GM12878 (cell line): ENCODE measurements around the gene SLC35G2. TPM values are rescaled to one million over a fixed set of nuclear protein-coding genes. Genes with fewer than 3 reads are reported as not detected.

Experiments used
- ATAC-seq: fragments of 200-7000 bp; cut with Tn5 transposase; 3 replicates; pipeline ENCODE4 v1.9.1; 2020; ENCODE audit warnings: mild to moderate bottlenecking, moderate library complexity
- BruUV-seq: library from RNA; stranded (reverse); fragments of 400-500 nt; replicated peaks from 2 replicates; lab custom pipeline; 2021; lab: Mats Ljungman, UMichigan
- CTCF ChIA-PET: fragments of 300-600 bp; sonication (Branson Sonifier 250); formaldehyde crosslinking; extraction: SDS; loops from one replicate; lab custom pipeline; 2021; ENCODE audit warnings: inconsistent platforms; lab: Yijun Ruan, JAX
- POLR2A ChIA-PET: fragments of 350-600 bp; formaldehyde crosslinking; extraction: SDS; loops from one replicate; lab custom pipeline; 2021; ENCODE audit warnings: inconsistent platforms; lab: Charles Lee
- RAD21 ChIA-PET: fragments of 300-600 bp; sonication (Branson Sonifier 250); formaldehyde crosslinking; loops from one replicate; lab custom pipeline; 2023; ENCODE audit warnings: antibody characterized with exemption; ENCODE audit not compliant: unreplicated experiment; lab: Charles Lee
- SMC1A ChIA-PET: fragments of 300-600 bp; sonication (Branson Sonifier 250); formaldehyde crosslinking; loops from one replicate; lab custom pipeline; 2023; ENCODE audit not compliant: unreplicated experiment, uncharacterized antibody; lab: Charles Lee
- DNase-seq: peaks from one replicate; pipeline ENCODE4 v3.0.0-alpha.2; 2011; ENCODE audit warnings: low read depth, low spot score
- FAIRE-seq: peaks from 3 replicates; lab custom pipeline; 2011; peaks lifted over from hg19 to GRCh38; lab: Jason Lieb, UNC
- H2AFZ ChIP-seq: 2 replicates; pipeline ENCODE4 v1.6.0; 2011; ENCODE audit warnings: low read depth, low read length, control low read depth; ENCODE audit not compliant: control insufficient read depth
- H3K27ac ChIP-seq: 2 replicates; pipeline ENCODE4 v1.5.1; 2011; ENCODE audit warnings: control low read depth; ENCODE audit not compliant: control insufficient read depth, insufficient read depth
- H3K27me3 ChIP-seq, 2 experiments: replicated peaks in 1 of 2; 2 replicates each; pipeline versions ENCODE4 v1.6.0 to v1.6.1; 2011; ENCODE audit warnings: low read length in 1 of 2; ENCODE audit not compliant: control insufficient read depth in 2 of 2, insufficient read depth in 2 of 2
- H3K36me3 ChIP-seq, 2 experiments: 2 replicates each; pipeline ENCODE4 v1.5.1; 2011; ENCODE audit warnings: low read length in 1 of 2; ENCODE audit not compliant: control insufficient read depth in 2 of 2, insufficient read depth in 2 of 2
- H3K4me1 ChIP-seq: 2 replicates; pipeline ENCODE4 v1.6.1; 2011; ENCODE audit warnings: mild to moderate bottlenecking, low read length, moderate library complexity, mixed read lengths; ENCODE audit not compliant: control insufficient read depth, insufficient read depth
- H3K4me2 ChIP-seq: 2 replicates; pipeline ENCODE4 v1.6.0; 2011; ENCODE audit warnings: control low read depth; ENCODE audit not compliant: control insufficient read depth, insufficient read depth
- H3K4me3 ChIP-seq: fragments of 200-600 bp; sonication (generic); 2 replicates; pipeline ENCODE4 v1.5.1; 2016
- H3K79me2 ChIP-seq: 2 replicates; pipeline ENCODE4 v1.6.0; 2011; ENCODE audit warnings: low read length; ENCODE audit not compliant: control insufficient read depth, insufficient read depth
- H3K9ac ChIP-seq: 2 replicates; pipeline ENCODE4 v1.8.0; 2011; ENCODE audit warnings: low read length, control low read depth, mixed read lengths; ENCODE audit not compliant: control insufficient read depth, insufficient read depth
- H3K9me3 ChIP-seq: replicated peaks from 3 replicates; pipeline ENCODE4 v1.5.1; 2011; ENCODE audit warnings: mild to moderate bottlenecking, low read length; ENCODE audit not compliant: control insufficient read depth, insufficient read depth
- H4K20me1 ChIP-seq: 2 replicates; pipeline ENCODE4 v1.6.0; 2011; ENCODE audit not compliant: control insufficient read depth, insufficient read depth
- GABPA ChIP-seq: IDR thresholded peaks from 2 replicates; pipeline ENCODE4 v1.6.1; 2014; ENCODE audit warnings: antibody characterized with exemption, low read depth, mild to moderate bottlenecking, inconsistent platforms
- GATAD2B ChIP-seq: fragments of 450-650 bp; conservative IDR thresholded peaks from 2 replicates; pipeline ENCODE4 v1.6.1; 2017; ENCODE audit warnings: low read depth, mild to moderate bottlenecking, moderate library complexity
- NBN ChIP-seq: fragments of 450-650 bp; IDR thresholded peaks from 2 replicates; pipeline ENCODE4 v1.6.1; 2016
- NR2C1 ChIP-seq: fragments of 450-650 bp; IDR thresholded peaks from 2 replicates; pipeline ENCODE4 v1.6.1; 2017; ENCODE audit warnings: antibody characterized with exemption, mild to moderate bottlenecking, moderate library complexity
- RUNX3 ChIP-seq: IDR thresholded peaks from 2 replicates; pipeline ENCODE4 v1.6.1; 2012; ENCODE audit warnings: low read length, inconsistent platforms
- WGBS: methylation state at CpG from one replicate; pipeline ENCODE4 v1.1.6; 2016; ENCODE audit warnings: low lambda C conversion rate; ENCODE audit not compliant: insufficient replicate concordance, insufficient coverage; ENCODE audit errors: missing lambda C conversion rate; 5-methylcytosine and 5-hydroxymethylcytosine counted together
- in situ Hi-C: fragments of 300-500 bp; cut with MboI; formaldehyde crosslinking; loops from 9 replicates; pipeline ENCODE4 v1.14.3; 2018; ENCODE audit warnings: mixed read lengths
- intact Hi-C: fragments of 100-400 bp; cut with micrococcal nuclease; formaldehyde crosslinking; loops from one replicate; pipeline ENCODE4 v1.14.2; 2022; ENCODE audit not compliant: unreplicated experiment
- polyA plus RNA-seq, 11 experiments: library from polyadenylated mRNA; depleted of rRNA in 4 of 11; unstranded in 6 of 11; stranded (reverse) in 5 of 11; fragments of >200 nt; fragmentation: Nextera tagmentation in 4 of 11; fragmentation: Illumina TruSeq in 1 of 11; extraction: Ambion mirVana in 4 of 11; extraction: Trizol in 1 of 11; gene quantifications; 1 replicate in 1 of 11; 2 replicates in 10 of 11; pipeline versions ENCODE4 v1.2.1 to v1.2.3, GENCODE V29; 2011 to 2016; ENCODE audit warnings: inconsistent platforms in 2 of 11, missing spikeins in 2 of 11, low read depth in 1 of 11
- total RNA-seq, 4 experiments: library from RNA; depleted of rRNA in 3 of 4; stranded (reverse); fragments of >200 nt in 3 of 4; fragmentation: Illumina TruSeq in 1 of 4; extraction: Trizol in 1 of 4; gene quantifications; 2 replicates each; pipeline versions ENCODE4 v1.2.1 to v1.2.3, GENCODE V29; 2013 to 2021
- TF ChIP-seq, protein P1 (sequence below): fragments of 450-650 bp; IDR thresholded peaks from 2 replicates; pipeline ENCODE4 v1.6.1; 2017; ENCODE audit warnings: low read depth, mild to moderate bottlenecking, moderate library complexity
- TF ChIP-seq, protein P2 (sequence below): IDR thresholded peaks from 2 replicates; pipeline ENCODE4 v1.6.1; 2011; ENCODE audit warnings: low read depth, low read length, improper control_type of control experiment, borderline replicate concordance

The SLC35G2 gene
- total and polyA plus RNA-seq, 10 of the 15 experiments (the other 5 are each of a cell fraction or from before 2014, with no cell fraction given), result 0.11 to 1.9 (median 0.27) TPM

DNA sequence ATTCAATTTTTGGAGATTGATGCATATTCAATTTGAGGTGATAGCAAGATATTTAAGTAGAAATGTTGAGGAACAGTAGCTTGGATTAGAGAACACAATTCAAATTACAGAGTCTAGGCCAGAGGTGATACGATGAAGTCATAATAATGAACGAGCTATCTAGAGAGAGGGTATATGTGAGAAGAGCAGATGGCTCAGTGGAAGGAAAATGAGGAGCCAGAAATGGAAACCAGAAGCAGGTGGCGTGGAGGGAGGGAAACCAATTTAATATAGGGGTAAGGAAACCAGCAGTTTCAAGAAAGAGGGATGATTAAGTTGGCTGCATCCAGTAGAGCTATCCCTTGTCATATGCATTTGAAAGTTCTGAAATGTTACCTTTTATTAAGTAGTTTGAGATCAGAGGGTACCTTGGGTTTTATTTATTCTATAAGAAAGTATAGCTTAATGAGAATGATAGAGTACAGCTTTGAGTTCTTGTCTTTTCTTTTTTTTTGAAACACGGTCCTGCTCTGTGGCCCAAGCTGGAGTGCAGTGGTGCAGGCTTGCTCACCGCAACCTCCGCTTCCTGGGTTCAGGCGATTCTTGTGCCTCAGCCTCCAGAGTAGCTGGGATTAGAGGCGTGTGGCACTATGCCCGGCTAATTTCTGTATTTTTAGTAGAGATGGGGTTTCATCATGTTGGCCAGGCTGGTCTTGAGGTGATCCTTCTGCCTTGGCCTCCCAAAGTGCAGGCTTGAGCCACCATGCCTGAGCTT lies 65.2 kb downstream of the SLC35G2 start (continued):
- TF ChIP-seq, protein P1, sequence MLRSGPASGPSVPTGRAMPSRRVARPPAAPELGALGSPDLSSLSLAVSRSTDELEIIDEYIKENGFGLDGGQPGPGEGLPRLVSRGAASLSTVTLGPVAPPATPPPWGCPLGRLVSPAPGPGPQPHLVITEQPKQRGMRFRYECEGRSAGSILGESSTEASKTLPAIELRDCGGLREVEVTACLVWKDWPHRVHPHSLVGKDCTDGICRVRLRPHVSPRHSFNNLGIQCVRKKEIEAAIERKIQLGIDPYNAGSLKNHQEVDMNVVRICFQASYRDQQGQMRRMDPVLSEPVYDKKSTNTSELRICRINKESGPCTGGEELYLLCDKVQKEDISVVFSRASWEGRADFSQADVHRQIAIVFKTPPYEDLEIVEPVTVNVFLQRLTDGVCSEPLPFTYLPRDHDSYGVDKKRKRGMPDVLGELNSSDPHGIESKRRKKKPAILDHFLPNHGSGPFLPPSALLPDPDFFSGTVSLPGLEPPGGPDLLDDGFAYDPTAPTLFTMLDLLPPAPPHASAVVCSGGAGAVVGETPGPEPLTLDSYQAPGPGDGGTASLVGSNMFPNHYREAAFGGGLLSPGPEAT, result no peak

DNA sequence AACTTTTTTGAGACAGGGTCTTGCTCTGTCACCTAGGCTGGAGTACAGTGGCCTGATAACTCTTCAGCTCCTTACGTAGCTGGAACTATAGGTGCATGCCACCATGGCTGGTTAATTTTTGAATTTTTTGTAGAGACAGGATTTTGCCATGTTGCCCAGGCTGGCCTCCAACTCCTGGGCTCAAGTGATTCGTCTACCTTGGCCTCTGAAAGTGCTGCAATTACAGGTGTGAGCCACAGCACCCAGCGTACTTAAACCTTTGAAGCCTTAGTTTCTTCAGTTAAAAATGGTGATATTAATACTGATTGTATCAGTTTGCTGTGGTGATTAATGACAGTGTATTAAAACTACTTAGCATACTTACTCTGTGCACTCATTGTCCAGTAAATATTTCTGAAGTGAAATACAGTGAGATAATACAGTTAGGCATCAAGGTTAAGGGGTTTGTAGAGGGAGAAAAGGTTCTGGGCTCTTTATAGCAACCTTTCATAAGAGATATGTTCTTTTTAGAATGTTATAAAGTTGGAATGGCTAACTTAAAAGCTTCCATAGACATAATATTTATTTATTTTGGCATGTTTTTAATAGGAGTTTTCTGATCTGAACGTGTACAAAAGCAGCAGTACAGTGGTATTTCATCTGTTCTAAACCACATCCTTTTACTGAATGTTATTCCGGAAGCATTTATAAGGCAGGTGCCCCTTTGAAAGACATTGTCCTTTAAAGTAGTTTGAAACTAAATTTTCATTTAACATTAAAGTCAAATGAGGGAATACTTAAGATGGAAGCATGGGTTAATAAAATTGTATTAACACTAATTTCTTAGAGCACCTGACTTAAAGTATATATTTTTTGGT lies 66.7 kb downstream of the SLC35G2 start:
- WGBS, result 54% methylated on average over 5 of the region's 5 CpGs
- POLR2A ChIA-PET, result interaction anchor here (1.0 kb wide), 1 partner anchor 13 kb away, joined by 4 read pairs; no protein-coding TSS in a partner anchor
- H3K4me2 ChIP-seq, result peak overlapping the region; percentile 40
- no peaks in the 10 kb centered on the region for H3K27me3 ChIP-seq
- H4K20me1 ChIP-seq, result no peaks in the 10 kb centered on the region
- peak overlapping the region; percentile 65; the same call in 1 of the 2 replicates for H3K27ac ChIP-seq
- TF ChIP-seq GATAD2B, result no peak
- peak; percentile 73 for TF ChIP-seq GABPA
- TF ChIP-seq NR2C1, result peak; percentile 63
- peak; percentile 78 for TF ChIP-seq RUNX3
- TF ChIP-seq NBN, result no peak
- TF ChIP-seq, protein P2, sequence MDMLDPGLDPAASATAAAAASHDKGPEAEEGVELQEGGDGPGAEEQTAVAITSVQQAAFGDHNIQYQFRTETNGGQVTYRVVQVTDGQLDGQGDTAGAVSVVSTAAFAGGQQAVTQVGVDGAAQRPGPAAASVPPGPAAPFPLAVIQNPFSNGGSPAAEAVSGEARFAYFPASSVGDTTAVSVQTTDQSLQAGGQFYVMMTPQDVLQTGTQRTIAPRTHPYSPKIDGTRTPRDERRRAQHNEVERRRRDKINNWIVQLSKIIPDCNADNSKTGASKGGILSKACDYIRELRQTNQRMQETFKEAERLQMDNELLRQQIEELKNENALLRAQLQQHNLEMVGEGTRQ, result no peak
- in situ Hi-C loops, result no loop called here
- no TSS peak for BruUV-seq
- H2AFZ ChIP-seq, result no peak overlapping the region
- no peaks in the 10 kb centered on the region; a peak in 3 of 4 replicates for H3K36me3 ChIP-seq
- FAIRE-seq (no peak), ATAC-seq (peak; percentile 74), DNase-seq (no peak)
- H3K4me3 ChIP-seq, result no peak overlapping the region
- 0 out of 2 replicates have a peak overlapping the region, but pooled peaks have one; percentile 8 for H3K9ac ChIP-seq
- peaks cover 6% of the 10 kb centered on the region; the same call in 2 of the 3 replicates for H3K9me3 ChIP-seq
- CTCF ChIA-PET, result interaction anchor here (0.9 to 2.1 kb wide), 2 partner anchors 128 to 843 kb away, joined by 3 to 5 read pairs; no protein-coding TSS in a partner anchor
- intact Hi-C loops, result no loop called here
- SMC1A ChIA-PET, result interaction anchor here (0.6 to 3.3 kb wide), 8 partner anchors 12 to 54 kb away, joined by 3 to 19 read pairs (median 8); partner anchors contain the start of gene NCK1
- RAD21 ChIA-PET, result interaction anchor here (0.7 to 2.2 kb wide), 4 partner anchors 23 to 133 kb away, joined by 3 to 9 read pairs (median 4); partner anchors contain the start of genes NCK1 and STAG1
- peaks cover 16% of the 10 kb centered on the region for H3K4me1 ChIP-seq
- H3K79me2 ChIP-seq, result peaks cover 62% of the 10 kb centered on the region
